NOMO-1 (cell line): ENCODE results near the gene CABP4.
A peak's percentile ranks its signal among the peaks of the same experiment; 100 is the strongest.
"Not testable (repeated sequence)": the region's sequence is repeated elsewhere in the genome, so short reads cannot be mapped to it uniquely, and the experiment has no call there.

Source experiments
- DNase-seq, 2 experiments: peaks; one replicate each; lab custom pipeline; 2025; ENCODE audit not compliant: unreplicated experiment in 2 of 2; lab: John Stamatoyannopoulos, UW

CABP4 gene

DNA sequence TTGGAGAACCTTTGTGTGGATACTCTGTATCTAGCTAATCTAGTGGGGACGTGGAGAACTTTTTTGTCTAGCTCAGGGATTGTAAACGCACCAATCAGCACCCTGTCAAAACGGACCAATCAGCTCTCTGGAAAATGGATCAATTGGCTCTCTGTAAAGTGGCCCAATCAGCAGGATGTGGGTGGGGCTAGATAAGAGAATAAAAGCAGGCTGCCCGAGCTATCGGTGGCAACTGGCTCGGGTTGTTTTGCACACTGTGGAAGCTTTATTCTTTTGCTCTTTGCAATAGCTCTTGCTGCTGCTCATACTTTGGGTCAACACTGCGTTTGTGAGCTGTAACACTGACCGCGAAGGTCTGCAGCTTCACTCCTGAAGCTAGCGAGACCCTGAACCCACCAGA, 21.5 kb downstream of the CABP4 start:
- not testable (repeated sequence) for DNase-seq

DNA sequence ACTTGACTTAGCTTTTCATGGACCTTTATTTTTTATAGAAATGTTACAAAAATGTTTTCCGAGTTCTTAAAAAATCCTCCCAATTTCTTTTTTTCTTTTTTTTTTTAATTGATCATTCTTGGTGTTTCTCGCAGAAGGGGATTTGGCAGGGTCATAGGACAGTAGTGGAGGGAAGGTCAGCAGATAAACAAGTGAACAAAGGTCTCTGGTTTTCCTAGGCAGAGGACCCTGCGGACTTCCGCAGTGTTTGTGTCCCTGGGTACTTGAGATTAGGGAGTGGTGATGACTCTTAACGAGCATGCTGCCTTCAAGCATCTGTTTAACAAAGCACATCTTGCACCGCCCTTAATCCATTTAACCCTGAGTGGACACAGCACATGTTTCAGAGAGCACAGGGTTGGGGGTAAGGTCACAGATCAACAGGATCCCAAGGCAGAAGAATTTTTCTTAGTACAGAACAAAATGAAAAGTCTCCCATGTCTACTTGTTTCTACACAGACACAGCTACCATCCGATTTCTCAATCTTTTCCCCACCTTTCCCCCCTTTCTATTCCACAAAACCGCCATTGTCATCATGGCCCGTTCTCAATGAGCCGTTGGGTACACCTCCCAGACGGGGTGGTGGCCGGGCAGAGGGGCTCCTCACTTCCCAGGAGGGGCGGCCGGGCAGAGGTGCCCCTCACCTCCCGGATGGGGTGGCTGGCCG, 22.3 kb downstream of the CABP4 start:
- not testable (repeated sequence) for DNase-seq

DNA sequence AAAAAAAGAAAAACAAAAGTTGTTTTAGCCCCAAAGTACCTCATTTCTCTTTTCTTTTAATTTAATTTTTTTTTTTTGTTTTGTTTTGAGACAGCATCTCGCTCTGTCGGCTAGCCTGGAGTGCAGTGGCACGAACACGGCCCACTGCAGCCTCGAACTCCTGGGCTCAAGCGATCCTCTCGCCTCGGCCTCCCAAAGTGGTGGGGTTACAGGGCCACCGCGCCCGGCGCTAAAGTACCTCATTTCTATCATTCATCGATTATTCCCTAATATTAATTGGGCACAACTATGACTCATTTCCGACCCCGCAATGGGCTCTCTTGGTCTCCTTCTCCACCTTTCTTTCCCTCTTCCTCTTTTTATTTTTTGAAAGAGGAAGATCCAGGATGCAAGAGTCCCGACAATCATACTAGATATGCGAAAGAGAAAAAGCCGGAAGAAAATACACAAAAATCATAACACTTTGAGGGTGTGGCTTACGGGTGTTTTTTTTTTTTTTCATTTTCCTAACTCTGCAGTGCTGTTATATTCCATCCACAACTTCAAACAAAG, 27.2 kb downstream of the CABP4 start:
- DNase-seq, result peak; percentile 90 to 91

DNA sequence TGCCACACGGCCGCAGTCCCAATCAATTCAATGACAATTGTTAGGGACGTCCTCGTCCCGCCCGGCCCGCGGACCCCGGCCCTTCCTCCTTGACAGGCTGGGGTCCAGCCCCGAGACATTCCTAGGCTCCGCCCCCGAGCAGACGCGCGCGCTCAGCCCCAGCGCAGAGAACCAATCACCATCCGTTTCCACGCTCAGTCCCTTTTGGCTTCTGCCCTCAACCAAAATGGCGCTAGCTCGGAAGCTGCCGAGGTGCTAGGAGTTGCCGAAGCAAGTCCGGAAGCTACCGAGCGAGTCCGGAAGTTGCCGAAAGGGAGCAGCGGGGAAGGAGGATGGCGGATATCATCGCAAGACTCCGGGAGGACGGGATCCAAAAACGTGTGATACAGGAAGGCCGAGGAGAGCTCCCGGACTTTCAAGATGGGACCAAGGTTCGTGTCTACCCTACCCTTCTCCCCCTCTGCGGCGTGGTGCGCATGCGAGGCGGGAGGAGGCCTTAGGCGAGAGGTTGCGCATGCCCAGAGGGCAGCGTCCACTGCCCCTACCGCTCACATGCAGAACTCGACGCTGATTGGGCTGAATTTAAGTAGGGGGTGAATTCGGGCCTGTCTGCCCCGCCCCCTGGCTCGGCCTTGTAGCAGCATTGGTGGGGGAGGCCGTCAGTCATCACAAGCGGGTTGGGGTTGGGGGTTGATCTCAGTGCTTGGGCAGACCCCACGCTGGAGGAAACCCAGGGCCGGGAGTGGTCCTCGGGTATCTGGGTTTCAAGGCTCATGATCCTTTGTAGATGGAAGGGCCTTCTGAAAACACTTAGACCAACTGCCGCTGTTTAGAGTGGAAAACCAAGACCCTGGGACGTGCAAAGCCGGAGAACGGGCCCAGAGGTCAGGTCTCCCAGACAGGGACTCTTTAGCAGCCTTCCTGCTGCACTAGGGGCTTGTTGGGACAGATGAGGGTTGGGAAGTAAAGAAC, 28.0 kb downstream of the CABP4 start, which contains the start of gene AIP:
Gene AIP, plus strand, starts transcription at position 200 of the 972 bp plus-strand sequence. Its CDS starts 133 bp downstream, at position 333.
- peak; percentile 98 to 99 for DNase-seq

DNA sequence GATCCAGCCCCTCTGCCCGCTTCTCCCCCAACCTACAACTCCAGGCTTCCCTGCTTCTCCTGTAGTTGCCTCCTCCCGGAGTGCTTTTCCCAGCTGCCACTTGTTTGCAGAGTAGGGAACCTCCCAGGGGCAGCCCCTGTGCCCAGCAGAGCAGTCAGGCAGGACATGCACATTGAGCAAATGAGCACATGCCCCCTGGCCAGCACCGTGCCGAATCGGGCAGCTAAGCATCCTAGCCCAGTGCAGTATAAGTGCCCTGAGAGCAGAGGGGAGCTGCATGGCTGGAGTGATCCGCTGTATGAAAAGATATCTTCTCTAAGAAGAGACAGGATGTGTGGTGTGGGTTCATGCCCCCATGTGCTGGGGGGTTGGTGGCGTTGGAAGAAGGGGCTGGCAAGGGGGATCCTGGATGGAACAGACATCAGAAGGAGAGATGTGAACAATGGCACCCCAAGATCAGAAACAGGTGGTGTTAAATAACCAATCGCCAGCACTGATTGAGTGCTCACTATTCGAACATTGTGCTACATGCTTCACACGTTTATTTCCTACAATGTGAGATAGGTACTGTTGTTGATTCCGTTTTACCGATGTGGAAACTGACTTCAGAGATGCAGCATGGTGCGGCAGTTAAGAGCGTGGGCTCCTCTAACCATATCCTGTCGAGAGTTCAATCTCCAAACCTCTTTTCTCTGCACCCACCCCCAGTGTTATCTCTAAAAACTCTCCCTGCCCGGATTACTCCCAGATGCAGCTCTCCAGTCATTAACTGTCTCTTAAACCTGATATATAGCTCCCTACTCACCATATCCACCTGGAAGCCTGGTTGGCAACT, 28.9 kb downstream of the CABP4 start:
- DNase-seq, result no peak

DNA sequence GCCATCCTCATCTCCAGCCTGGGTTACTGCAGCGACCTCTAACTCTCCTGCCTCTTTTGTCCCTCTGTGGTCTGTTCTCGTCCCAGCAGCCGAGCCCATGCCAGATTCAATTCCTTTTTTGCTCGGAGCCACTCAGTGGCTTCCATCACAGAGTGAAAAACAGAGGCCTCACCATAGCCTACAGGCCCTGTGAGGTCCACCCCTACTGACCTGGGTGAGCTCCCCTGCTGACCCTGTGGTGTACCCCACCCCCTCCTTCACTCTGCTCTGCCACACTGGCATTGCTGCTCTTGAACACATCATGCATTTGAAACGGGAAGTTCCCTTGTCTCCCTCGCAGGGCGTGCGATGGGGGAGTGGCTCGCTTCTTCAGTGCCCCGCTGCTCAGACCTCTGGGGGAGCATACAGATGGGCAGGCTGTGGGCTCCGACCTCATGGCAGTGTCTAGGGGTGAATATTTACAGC, 29.7 kb downstream of the CABP4 start:
- DNase-seq, result peak; percentile 49 to 58

DNA sequence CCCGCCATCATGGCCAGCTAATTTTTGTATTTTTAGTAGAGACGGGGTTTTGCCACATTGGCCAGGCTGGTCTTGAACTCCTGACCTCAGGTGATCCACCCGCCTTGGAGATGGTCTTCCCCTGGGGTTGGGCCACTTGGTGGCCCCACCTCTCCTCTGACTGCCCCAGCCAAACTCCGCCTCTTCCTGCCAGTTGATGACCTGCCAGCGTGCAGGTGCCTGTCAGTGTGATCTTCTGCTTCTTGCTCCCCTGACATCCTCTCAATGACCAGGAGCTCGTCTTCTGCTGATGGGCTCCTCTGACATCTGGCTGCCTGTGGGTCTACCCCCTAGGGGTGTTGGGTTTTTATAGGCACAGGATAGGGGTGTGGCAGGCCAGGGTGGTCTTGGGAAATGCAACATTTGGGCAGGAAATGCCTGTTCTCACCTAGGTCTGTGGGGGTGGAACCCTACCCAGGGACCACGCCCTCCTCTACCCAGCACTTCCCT, 30.8 kb downstream of the CABP4 start:
- not testable (repeated sequence) for DNase-seq

DNA sequence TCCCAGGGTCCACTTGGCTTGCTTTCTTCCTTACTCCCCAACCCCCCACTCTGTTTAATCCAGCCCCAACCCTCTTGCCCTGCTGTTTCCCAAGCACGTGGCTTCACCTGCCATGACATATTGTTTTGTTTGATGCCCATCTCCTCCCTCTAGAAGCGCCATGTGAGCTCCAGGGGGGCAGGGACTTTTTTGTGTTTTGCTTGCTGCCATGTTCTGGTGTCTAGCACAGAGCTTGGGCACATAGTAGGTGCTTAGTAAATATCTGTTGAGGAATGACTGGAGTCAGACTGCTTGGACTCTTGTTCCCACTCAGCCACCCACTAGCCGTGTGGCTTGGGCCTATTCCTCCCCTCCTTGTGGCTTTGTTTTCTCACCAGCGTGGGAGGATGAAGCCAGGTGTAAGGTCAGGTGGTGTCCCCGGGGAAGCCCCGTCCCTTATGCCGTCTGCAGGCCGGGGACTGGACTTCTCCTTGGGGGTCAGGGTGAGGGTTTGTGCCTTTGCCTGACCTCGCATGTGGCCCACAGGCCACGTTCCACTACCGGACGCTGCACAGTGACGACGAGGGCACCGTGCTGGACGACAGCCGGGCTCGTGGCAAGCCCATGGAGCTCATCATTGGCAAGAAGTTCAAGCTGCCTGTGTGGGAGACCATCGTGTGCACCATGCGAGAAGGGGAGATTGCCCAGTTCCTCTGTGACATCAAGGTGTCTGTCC, 31.5 kb downstream of the CABP4 start:
- no peak for DNase-seq

DNA sequence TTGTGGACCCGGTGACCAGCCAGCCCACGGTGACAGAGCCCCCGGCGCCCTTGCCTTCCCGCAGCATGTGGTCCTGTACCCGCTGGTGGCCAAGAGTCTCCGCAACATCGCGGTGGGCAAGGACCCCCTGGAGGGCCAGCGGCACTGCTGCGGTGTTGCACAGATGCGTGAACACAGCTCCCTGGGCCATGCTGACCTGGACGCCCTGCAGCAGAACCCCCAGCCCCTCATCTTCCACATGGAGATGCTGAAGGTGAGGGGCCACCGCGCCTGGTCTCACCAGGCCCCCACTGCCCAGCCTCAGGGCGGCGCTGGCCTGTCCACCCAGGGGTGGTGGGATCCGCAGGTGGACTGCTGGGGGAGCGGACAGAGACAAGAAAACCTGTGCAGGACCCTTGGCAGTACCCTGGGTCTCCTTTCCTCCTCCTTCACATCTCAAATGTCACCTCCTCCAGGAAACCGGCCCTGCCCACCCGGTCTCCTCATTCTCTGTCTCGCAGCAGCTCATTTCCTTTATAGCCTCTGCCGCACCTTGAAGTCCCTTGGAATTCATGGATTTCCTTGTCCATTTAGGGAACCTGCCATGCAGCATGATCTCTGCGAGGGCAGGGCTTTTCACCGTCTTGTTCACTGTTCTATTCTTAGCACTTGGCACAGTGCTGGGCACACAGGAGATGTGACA, 34.2 kb downstream of the CABP4 start:
- no peak for DNase-seq

DNA sequence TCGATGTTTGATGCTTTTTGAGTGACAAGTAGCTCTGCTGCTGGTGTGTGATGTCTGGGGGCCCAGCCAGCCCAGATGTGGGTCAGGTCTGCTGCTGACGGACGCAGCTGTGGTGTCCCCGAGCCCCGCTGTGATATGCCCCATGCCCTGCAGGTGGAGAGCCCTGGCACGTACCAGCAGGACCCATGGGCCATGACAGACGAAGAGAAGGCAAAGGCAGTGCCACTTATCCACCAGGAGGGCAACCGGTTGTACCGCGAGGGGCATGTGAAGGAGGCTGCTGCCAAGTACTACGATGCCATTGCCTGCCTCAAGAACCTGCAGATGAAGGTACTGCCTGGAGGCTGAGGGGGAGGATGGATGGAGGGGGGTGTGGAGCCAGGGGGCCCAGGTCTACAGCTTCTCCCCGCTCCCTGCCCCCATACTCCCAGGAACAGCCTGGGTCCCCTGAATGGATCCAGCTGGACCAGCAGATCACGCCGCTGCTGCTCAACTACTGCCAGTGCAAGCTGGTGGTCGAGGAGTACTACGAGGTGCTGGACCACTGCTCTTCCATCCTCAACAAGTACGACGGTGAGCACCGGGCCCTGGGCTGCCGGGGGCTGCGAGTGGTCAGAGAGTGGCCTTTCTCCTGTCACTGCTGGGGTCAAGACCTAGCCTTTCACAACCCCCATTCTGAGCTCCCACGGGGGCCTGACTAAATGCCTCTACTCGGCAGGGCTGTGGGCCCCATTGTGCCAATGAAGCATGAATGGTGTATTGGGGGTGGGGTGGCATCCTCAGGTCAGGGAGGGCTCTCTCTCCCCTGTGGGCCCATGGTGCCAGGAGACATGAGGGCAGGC, 35.0 kb downstream of the CABP4 start:
- DNase-seq, result no peak

DNA sequence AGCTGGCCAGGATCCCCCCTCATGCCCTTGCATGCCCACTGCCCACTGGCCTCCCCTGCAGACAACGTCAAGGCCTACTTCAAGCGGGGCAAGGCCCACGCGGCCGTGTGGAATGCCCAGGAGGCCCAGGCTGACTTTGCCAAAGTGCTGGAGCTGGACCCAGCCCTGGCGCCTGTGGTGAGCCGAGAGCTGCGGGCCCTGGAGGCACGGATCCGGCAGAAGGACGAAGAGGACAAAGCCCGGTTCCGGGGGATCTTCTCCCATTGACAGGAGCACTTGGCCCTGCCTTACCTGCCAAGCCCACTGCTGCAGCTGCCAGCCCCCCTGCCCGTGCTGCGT, 35.5 kb downstream of the CABP4 start:
- no peak for DNase-seq

DNA sequence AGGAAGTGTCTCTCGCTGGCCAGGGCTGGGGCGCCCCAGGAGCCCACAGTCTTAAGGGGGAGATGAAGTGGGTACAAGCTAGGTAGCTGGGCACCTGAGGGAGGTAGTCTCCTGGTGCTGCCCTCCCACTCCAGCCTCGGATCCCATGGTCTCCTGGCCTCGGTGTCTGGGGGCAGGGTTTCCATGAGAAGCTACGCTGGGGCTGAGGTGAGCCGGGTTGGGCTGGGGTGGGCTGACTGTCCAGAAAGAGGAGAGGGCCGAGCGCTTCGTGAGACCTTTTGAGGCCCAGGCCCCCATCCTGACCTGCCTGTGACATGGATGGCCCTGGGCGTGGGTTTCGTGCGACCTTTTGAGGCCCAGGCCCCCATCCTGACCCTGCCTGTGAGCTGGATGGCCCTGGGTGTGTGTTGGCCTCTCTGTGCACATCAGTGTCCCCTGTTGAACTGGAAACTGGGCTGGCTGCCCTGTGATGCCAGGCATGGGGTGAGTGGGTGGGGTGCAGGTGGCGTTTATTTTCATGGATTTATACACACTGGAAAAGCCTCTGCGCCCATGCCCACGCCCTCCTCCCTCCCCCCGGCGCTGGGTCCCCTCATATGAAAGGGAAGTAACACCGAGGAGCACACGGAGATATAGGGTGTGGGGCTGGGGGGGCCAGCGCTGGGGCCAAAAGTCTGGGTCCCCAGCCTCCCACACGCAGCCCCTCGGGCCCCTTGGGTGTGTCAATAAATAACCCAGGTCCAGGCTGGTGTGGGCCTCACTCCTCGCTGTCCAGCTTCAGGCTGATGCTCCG, 36.3 kb downstream of the CABP4 start:
- no peak for DNase-seq

DNA sequence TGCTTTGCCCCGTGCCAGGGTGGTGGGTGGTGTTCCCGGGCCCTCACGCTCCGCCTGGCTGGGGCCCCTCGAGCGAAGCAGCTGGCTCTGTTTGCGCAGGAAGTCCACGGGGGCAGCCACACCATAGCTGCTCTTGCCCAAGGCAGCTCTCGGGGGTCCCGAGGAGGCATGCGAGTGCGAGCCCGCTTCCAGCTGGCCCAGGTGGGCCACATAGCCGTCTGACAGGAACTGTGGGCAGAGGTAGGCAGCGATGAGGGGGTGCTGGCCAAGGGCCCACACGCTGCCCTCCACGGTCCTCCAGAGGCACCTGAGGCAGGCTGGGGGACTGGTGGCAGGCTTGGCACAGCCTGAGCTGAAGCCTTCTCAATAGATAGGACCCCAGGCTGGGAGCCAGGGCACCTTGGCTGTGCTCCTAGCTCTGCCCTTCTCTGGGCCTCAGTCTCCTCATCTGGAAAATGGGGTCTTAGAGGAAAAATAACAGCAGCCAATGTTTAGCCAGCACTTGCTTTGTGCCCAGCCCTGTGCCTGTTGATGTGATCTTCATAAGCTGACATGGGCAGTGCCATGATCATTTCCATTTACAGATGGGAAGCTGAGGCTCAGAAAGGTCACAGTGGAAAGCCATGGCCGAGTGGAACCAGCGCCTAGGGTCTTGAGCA, 37.0 kb downstream of the CABP4 start:
- no peak for DNase-seq

DNA sequence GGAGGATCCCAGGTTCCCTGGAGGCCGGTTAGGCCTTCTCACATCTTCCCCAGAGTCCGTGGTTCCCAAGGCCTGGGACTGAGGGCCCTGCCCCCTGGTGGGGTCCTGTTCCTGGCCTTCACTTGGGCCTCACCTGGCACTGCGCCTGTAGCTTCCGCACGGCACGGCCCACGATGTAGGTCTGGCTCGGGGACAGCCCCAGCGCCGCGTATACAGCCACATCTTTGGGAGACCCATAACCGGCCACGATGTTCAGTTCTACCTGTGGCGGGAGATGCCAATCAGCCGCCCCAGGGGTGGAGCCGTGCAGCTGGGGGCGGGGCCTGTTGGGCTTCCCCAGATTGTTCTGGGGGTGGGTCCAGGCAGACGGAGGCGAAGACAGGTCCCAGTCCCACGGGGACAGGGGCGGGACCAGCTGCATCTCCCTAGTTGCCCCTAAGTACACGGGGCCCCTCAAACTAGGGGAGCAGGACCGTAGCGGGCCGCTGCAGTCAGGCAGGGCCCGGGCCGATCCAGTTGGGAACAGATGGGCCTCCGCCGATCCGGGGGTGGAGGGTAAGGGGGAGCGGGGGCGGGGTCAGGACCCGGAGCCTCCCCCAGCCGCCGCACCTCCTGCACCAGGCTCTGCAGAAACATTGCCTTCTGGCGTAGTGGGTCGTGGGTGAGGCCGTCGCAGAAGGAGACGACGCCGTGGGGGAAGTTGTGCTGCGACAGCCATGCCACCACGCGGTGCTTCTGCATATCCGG, 37.8 kb downstream of the CABP4 start:
- DNase-seq, result no peak

DNA sequence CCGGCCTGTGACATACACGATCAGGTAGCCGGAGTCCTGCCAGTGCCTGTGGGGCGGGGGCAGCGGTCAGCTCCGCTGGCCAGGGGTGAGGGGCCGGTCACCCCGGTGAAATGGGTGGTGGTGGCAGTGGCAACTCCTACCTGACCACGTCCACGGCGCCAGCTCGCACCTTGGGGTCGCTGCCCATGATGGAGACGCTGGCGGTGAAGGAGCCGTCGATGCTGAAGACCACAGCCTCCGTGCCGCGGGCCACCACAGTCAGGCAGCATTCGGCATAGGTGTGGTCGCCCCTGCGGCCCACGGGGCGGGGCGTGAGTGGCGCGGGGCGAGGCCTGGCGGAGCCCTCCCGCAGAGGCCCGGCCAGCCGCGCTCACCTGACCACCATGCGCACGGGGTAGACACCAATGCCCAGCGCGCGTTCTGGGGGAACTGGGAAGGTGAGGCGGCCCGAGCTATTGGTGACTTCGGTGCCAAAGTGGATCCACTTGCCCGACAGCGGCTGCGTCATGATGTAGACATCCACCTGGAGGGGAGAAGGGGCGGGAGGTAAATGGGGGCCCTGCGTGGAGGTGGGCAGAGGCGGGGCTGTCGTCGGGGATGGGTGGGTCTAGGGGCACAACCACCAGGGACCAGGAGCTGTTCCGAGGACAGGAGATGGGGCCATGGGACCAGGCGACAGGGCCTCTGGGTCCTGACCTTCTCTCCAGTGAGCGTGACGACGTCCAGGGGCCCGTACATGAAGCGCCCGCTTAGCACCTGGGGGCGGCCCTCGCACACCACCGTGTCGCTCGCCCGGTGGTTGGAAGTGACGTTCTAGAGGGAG, 38.6 kb downstream of the CABP4 start:
- no peak for DNase-seq
